DOHH2 (cell line): ENCODE results near the gene CD3E.

Source experiments
- H3F3A ChIP-seq: fragments of 200-600 bp; sonication (generic), shearing (Covaris generic); 2 replicates; pipeline ENCODE4 v1.6.0; 2016; ENCODE audit warnings: antibody characterized with exemption, mild to moderate bottlenecking; ENCODE audit not compliant: control insufficient read depth, insufficient read depth
- H3K27ac ChIP-seq: fragments of 200-600 bp; sonication (generic); 2 replicates; pipeline ENCODE4 v1.5.1; 2014; ENCODE audit warnings: low read depth, mild to moderate bottlenecking, low read length, moderate library complexity
- H3K27me3 ChIP-seq: fragments of 200-600 bp; sonication (generic); 2 replicates; pipeline ENCODE4 v1.6.1; 2014; ENCODE audit warnings: mild to moderate bottlenecking, low read length, mixed read lengths; ENCODE audit not compliant: control insufficient read depth
- H3K36me3 ChIP-seq: fragments of 200-600 bp; sonication (generic); 2 replicates; pipeline ENCODE4 v1.6.1; 2014; ENCODE audit warnings: mild to moderate bottlenecking, low read length, moderate library complexity, mixed read lengths; ENCODE audit not compliant: control insufficient read depth
- H3K4me1 ChIP-seq: fragments of 200-600 bp; sonication (generic); 2 replicates; pipeline ENCODE4 v1.6.1; 2014; ENCODE audit warnings: mild to moderate bottlenecking, low read length, mixed read lengths; ENCODE audit not compliant: control insufficient read depth
- H3K4me2 ChIP-seq: fragments of 200-600 bp; sonication (generic); 2 replicates; pipeline ENCODE4 v1.6.0; 2014; ENCODE audit warnings: mild to moderate bottlenecking, low read length, moderate library complexity
- H3K4me3 ChIP-seq: fragments of 200-600 bp; sonication (generic); 2 replicates; pipeline ENCODE4 v1.5.1; 2014; ENCODE audit warnings: mild to moderate bottlenecking, low read length, mixed read lengths
- H3K79me2 ChIP-seq: fragments of 200-600 bp; sonication (generic); 2 replicates; pipeline ENCODE4 v1.6.1; 2014; ENCODE audit warnings: mild to moderate bottlenecking, low read length, mixed read lengths; ENCODE audit not compliant: control insufficient read depth
- H3K9me2 ChIP-seq: fragments of 200-600 bp; sonication (generic); replicated peaks from 2 replicates; pipeline ENCODE4 v1.6.1; 2014; ENCODE audit warnings: mild to moderate bottlenecking, low read length, mixed read lengths; ENCODE audit not compliant: control insufficient read depth
- H3K9me3 ChIP-seq: fragments of 200-600 bp; sonication (generic); 2 replicates; pipeline ENCODE4 v1.6.1; 2014; ENCODE audit warnings: antibody characterized with exemption, low read length, mixed read lengths; ENCODE audit not compliant: control insufficient read depth, insufficient read depth
- H4K20me1 ChIP-seq: fragments of 200-600 bp; sonication (generic); 2 replicates; pipeline ENCODE4 v1.6.0; 2014; ENCODE audit warnings: low read depth, mild to moderate bottlenecking, antibody characterized with exemption, low read length, moderate library complexity; ENCODE audit not compliant: control insufficient read depth, insufficient read depth
- CTCF ChIP-seq: fragments of 200-600 bp; sonication (generic); IDR thresholded peaks from one replicate; pipeline ENCODE4 v1.5.1; 2014; ENCODE audit warnings: antibody characterized with exemption, mild to moderate bottlenecking, low read depth, low read length; ENCODE audit not compliant: poor library complexity, severe bottlenecking
- EZH2phosphoT487 ChIP-seq: fragments of 200-600 bp; sonication (generic); IDR thresholded peaks from 2 replicates; pipeline ENCODE4 v1.6.1; 2017; ENCODE audit warnings: borderline replicate concordance, mild to moderate bottlenecking, antibody characterized with exemption, low read length, moderate library complexity, mixed read lengths

The CD3E gene

DNA sequence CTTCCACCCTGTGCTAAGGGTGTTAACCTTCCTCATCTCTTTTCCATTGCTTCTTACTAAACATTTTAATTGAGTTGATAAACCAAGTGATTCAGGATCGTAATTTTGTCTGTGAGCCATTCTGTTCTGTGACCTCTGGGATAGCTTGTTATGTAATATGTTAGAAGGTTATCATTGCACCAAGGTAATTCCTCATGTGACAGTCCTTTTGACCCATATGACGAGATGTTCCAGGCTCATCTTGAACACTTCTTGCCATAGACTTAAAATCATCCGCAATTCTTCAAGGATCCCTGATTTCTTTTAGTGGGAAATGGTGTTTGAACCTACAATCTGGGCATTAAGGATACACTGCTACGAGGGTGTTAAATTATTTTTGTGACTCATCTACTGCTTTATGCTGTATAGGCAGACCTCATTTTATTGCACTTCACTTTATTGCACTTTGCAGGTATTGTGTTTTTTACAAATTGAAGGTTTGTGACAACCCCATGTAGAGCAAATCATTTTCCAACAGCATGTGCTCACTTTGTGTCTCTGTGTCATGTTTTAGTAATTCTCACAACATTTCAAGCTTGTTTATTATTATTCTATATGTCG is 21.4 kb upstream of the CD3E start:
- Histone ChIP-seq H3K27ac (no peak overlapping the region), H3F3A (peaks cover 3% of the 10 kb centered on the region; the same call in 1 of the 2 replicates), H3K79me2 (no peaks in the 10 kb centered on the region), H3K4me1 (peaks cover 28% of the 10 kb centered on the region), H3K4me3 (no peak overlapping the region), H3K9me3 (no peaks in the 10 kb centered on the region), H3K9me2 (no peaks in the 10 kb centered on the region), H3K4me2 (no peak overlapping the region), H3K27me3 (no peaks in the 10 kb centered on the region), H3K36me3 (no peaks in the 10 kb centered on the region), H4K20me1 (no peaks in the 10 kb centered on the region)
- TF ChIP-seq CTCF (no peak), EZH2phosphoT487 (no peak)

GRCh38 chr11:118283756-118284350 is 20.7 kb upstream of the CD3E start:
- Histone ChIP-seq H3K9me2 (no peaks in the 10 kb centered on the region), H3K79me2 (no peaks in the 10 kb centered on the region), H3F3A (peaks cover 3% of the 10 kb centered on the region; the same call in 1 of the 2 replicates), H4K20me1 (no peaks in the 10 kb centered on the region), H3K27me3 (no peaks in the 10 kb centered on the region), H3K36me3 (no peaks in the 10 kb centered on the region), H3K4me2 (no peak overlapping the region), H3K4me3 (no peak overlapping the region), H3K27ac (no peak overlapping the region), H3K9me3 (no peaks in the 10 kb centered on the region), H3K4me1 (peaks cover 28% of the 10 kb centered on the region)
- TF ChIP-seq CTCF (no peak), EZH2phosphoT487 (no peak)

DNA sequence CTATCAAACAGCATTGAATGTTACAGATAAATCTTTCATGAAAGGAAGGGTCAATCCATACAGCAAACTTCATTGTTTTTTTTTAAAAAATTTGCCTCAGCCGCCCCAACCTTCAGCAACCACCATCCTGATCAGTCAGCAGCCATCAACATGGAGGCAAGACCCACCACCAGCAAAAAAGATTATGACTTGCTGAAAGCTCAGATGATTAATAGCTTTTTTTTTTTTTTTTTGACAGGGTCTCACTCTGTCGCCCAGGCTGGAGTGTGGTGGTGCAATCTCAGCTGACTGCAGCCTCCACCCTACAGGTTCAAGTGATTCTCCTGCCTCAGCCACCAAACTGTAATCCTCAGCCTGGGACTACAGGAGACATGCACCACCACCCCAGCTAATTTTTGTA is 18.0 kb upstream of the CD3E start:
- no peak overlapping the region for H3K4me3 ChIP-seq
- H3K4me2 ChIP-seq = no peak overlapping the region
- TF ChIP-seq CTCF (no peak), EZH2phosphoT487 (no peak)
- no peaks in the 10 kb centered on the region for H3K36me3 ChIP-seq
- H3F3A ChIP-seq = peaks cover 3% of the 10 kb centered on the region
- no peak overlapping the region for H3K27ac ChIP-seq
- H3K79me2 ChIP-seq = no peaks in the 10 kb centered on the region
- H3K9me2 ChIP-seq = no peaks in the 10 kb centered on the region
- H3K4me1 ChIP-seq = peaks cover 13% of the 10 kb centered on the region
- no peaks in the 10 kb centered on the region for H3K9me3 ChIP-seq
- H4K20me1 ChIP-seq = no peaks in the 10 kb centered on the region
- H3K27me3 ChIP-seq = no peaks in the 10 kb centered on the region
